Measurements from ENCODE around the gene RXRA.
A peak's percentile ranks its signal among the peaks of the same experiment; 100 is the strongest.

Gene RXRA

DNA sequence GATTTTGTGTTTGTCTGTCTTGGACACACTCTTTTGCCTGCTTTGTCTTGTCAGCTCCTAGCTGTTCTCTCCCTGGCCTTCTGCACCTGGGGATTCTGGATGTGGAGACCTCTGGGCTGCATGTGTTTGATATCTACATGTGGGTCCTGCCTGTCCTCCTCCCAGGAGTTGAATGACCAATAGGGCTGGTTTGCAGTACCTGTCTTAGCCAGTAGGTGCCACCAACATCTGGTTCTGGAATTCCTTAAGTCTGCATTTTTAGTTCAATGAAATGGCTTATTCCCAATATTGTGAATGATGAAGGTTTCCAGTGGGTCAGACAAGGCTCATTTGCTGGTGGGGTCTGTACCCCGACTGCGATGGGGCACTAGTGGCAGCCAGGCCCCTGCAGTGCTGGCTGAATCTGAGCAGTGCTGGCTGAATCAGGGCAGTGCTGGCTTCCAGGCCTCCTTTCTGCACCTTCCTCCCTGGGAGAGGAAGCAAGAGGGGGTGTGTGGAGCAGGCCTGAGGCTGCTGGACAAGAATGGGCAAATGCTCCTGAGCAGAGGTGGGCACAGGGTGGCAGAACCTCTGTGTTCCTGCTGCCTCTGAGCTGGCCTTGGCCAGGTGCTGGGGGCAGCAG is 73.3 kb downstream of the RXRA start:
- no peak for DNase-seq (ENCODE audit: low read depth, low spot score)

DNA sequence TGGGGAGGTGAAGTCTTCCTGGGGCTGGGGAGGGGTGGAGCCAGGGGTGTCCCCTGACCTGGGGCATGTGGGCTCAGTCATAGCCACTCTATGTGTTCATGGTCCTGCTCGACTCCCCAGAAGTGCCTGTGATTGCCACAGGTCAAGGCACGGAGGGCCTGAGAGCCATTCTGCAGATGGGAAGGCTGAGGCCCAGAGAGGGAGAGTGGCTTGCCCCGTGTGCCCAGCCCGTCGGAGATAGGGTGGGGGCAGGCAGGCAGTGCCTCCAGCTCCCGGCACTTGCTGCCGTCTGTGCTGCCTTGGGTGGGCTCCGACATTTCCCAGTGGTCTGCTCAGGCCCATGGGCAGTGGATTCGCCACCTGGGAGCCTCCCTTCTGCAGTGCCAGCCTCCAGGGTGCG is 74.0 kb downstream of the RXRA start:
- DNase-seq (ENCODE audit: low read depth, low spot score), result no peak

DNA sequence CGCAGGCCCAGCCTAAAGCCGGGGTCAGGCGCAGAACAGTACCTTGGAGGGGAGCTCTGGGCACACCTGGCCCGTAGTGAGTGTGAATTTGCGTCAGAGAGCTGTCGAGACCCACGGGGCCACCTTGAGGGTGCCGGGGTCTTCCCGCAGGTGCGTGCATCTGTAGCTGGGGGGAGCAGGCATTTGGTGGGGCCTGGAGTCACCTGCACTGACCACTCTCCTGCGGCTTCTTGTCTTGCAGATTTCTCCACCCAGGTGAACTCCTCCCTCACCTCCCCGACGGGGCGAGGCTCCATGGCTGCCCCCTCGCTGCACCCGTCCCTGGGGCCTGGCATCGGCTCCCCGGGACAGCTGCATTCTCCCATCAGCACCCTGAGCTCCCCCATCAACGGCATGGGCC is 75.1 kb downstream of the RXRA start:
- no peak for DNase-seq (ENCODE audit: low read depth, low spot score)

DNA sequence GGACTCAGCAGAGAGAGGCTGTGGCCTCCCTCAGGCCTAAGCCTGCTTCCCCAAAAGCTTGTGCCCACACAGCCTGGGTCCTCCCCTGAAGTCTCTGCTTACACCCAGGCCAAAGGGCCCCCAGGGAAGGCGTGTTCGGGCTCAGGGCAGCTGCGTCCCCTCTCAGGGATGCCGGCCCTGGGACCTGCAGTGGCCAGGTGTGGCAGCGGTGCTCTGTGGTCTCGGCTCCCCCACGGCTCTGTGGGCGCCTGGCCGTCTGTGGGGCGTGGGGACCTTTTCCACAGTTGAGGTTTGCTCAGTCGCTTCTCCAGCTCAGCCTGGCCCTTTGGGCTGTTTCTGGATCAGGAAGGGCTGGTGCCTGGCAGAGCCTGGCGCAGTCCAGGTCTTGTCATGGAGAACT is 75.9 kb downstream of the RXRA start:
- DNase-seq (ENCODE audit: low read depth, low spot score), result no peak

DNA sequence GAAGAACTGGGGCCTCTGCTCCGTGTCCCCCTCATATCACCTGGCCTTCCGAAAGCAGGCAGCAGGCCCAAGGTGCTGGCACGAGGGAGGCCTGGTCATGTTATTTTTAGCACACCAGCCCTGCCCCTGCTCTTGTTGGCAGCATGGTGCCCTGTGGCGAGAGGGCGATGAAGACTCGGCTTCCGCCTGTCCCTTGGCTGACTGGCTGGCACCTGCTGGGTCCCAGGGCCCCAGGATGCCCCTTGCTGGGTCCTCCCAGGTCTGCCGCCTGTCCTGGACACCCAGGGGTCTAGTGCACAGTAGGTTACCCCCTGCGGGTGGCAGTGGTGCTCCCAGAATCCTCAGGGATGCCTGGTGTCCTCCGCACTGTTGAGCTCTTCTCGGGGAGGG is 77.0 kb downstream of the RXRA start:
- no peak for DNase-seq (ENCODE audit: low read depth, low spot score)

DNA sequence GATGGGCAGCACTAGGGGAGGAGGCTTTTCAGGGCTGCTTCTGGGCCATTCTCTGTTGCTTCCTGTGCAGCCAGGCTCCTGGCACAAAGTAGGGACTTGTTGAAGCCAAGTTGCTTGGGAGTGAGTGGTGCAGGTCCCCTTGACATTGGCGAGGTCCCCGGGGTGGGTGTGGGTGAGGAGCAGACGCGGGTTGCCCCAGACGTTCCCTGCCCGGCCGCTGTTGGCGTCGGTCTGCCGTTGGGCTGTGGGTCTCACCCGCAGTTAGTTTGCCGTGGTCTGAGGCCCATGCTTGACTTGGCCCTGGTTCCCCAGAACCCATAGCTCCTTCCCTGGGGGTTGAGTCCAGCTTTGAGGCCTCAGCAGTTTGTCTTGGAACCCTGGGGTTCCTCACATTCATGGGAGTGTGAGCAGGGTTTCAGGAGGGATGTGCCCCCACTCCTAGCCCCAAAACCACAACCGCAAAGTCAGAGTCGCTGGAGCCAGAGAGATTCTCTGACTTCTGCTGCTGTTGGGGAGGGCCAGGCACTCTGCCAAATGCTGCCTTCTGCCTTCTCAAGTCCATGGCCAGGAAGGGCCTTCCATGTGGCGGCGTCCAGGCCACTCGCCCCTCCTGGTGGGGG is 77.5 kb downstream of the RXRA start:
- DNase-seq (ENCODE audit: low read depth, low spot score), result no peak

DNA sequence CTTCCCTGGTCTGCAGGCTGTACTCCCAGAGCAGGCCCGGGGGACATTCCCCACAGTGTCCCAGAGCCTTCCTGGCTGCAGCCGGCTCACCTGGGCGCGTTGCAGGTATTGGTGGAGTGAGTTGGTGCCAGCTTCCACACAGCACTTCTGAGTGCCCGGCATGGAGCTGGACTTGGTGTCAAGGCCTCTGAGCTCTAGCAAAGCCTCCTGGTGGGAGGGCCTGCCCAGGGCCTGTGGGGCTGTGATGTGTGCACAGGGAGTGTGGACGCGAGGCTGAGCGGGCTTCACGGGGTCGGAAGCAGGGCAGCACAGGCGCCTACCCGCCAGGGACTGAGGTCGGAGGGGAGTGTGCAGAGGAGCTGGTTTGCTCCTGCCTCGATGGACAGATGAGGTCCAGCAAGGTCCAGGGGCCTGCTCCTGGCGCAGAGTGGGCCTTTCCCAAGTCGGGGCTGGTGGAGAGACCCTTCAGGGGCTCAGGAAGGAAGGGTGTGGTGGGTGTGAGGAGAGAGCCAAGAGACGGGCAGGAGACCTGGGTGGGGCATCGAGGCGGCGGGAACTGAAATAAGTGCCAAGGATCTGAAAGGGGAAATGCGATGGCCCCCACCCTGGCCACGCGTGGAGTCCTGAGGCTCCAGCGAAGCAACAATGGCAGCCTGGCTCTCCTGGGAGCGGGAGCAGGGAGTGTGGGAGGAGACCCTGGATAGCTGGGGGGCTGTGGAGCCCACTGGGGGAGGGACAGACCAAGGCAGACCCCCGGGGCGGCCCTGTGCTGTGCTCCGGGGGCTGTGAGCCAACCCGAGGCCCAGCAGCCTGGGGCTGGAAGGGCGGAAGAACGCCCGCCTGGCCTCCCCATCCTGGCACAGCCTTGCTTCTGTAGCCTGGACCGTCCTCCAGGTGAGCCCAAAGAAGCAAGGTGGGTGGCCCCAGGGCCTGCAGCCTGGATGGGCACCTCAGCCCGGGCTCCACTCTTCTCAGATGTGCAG is 78.4 kb downstream of the RXRA start:
- no peak for DNase-seq (ENCODE audit: low read depth, low spot score)

DNA sequence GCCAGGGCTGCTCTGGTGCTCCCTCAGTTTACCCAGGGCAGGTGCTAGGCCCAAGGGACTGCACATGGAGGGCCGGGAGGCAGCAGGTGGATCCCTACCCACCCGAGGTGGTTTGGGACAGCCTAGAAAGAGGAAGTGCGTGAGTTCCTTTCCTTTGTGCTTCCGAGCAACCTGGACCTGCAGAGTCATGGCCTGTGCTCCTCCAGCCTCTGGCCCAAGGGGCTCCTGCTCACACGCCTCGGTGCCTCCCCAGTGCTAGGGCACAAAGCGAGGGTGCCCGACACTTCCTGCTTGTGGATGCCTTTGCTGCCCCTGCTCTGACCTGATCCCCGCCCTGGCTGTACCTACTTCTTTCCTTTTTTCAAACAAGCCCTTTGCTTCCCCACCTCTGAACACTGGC is 79.3 kb downstream of the RXRA start:
- DNase-seq (ENCODE audit: low read depth, low spot score), result no peak

DNA sequence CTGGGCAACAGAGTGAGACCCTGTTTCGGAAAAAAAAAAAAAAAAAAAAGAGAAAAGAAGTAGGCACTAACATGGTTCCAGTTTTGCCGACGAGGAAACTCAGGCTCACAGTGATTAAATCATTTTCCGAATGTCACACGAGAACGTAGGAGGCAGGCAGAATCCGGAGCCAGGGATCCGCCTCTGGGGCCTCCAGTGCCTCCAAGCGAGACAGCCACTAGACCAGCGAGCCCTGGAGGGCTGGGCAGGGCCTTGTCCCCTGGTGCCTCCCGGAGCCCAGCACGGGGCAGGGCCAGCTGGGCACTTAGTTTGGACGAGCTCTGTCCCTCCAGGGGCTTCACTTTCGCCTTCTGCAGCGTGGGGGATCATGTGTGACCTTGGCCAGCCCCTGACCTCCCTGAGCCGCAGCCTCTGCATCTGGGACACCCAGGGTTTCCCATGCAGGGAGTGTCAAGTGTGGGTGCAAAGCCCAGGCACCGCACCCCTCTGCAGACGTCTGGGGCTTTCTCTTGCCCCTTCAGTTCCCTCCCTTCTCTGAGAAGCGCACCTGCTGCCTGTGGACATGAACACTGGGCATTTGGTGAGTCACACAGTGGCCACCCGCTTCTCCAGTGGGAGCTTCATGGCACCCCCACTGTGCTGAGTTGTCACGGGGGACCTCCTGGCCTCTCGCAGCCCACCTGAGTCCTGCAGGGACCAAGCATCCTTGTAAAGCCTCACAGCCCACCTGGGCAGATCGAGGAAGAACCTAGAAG is 80.3 kb downstream of the RXRA start:
- DNase-seq (ENCODE audit: low read depth, low spot score), result no peak

DNA sequence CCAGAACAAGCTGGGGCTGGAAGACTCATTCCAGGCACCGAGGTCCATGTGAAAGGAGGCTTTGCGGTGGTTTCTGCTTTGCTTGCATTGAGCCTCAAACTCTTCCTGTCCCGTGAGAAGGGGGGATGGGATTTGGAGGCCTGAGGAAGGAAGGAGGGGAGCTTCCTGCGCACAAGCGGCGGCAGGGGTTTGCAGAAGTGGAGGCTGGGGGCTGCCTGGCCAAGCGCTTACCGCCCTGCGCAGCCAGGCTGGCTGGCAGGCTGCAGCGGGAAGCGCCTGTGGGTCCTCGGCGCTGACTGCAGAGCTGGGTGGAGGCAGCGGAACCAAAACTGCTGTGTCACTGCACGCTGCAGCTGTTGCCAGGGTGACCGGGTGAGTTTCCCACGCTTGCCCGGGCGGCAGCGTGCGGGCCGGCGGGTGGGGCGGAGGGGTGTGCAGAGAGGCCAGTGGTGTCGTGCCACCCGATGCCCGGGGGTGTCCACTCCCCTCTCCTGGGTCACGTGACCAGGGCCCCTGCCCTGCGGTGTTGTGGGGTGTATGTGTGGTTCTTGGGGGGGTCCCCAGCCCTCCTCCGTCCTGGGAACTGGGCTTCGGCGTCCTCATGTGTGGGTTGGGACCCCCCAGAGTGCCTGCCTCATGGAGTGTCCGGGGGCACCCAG is 81.0 kb downstream of the RXRA start:
- peak; percentile 57 for DNase-seq (ENCODE audit: low read depth, low spot score)

DNA sequence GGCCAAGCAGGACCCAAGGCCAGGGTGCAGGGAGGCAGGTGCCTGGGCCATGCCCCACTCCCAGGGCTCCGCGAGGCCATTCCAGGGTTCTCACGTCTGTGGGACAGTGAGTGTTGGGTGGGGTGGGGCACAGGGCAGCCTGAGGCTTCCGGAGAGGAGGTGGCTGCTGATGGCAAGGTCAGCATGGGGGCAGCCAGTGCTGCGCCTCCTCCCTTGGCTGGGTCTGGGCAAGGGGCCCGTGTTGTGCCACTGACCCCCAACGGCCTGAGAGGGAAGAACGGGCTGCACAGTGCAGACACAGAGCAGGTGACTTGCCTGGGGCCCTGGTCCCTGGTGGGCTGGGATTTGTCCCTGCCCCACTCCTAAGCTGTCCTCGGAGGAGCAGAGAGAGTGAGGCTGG is 82.1 kb downstream of the RXRA start:
- no peak for DNase-seq (ENCODE audit: low read depth, low spot score)

DNA sequence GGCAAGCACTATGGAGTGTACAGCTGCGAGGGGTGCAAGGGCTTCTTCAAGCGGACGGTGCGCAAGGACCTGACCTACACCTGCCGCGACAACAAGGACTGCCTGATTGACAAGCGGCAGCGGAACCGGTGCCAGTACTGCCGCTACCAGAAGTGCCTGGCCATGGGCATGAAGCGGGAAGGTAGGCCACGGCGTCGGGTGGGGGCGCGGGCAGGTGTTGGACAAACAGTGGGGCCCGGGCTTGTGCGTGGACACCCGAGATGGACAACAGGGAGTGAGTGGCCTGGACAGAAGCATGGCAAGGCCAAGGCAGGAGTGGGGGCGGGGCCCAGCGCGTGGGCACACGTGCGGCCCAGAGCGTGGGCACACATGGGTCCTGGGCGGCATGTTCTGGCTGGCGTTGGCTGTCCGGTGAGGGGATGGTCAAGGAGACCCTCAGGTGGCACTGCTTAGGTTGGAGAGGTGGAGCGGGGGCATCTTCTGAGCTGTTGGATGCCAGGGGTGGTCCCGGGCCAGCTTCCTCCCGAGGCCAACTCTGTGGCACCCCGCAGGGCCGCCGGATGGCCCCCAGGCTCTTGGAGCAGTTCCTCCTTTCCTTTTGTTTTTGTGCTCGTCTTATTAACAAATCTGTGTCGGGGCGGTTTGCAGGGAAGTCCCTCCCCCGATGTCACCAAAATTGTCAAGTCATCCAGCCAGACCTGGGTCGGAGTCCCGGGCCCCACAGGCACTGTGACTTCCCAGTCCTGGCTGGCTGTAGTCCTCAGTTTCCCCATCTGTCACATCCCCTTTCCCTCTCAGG is 82.9 kb downstream of the RXRA start:
- DNase-seq (ENCODE audit: low read depth, low spot score), result no peak

DNA sequence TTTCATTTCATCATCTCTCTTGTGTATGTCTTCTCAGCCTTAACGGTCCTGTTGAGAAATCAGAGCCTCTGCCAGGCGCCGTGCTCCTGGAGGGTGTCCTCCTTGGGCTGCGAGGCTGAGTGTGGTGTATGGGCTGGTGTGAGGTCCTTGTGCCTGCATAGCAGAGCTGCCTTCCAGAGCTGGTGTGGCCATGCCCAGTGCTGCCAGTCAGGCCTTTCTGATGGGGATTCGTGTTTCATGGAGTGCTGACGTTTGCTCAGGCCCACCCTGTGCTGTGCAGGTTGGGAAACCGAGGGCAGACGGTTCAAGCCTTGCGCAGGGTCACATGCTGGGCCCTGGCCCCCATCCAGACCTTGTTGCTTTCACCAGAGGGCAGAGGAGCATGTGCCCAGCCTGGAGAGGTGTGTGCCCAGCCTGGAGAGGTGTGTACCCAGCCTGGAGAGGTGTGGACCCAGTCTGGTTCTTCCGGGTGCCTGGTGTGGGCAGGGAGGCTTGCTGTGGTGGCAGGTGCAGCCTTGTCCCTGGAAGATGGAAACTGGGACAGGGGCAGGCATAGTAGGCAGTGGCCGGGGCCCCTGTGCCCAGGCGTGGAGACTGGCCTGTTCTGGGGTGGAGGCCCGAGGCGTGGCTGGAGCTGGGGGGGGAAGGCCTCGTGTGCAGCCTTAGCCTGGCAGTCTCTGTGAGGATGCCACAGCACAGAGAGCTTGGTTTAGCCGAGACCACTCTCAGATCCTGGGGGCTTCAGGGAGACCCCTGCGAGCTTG is 84.0 kb downstream of the RXRA start:
- no peak for DNase-seq (ENCODE audit: low read depth, low spot score)

DNA sequence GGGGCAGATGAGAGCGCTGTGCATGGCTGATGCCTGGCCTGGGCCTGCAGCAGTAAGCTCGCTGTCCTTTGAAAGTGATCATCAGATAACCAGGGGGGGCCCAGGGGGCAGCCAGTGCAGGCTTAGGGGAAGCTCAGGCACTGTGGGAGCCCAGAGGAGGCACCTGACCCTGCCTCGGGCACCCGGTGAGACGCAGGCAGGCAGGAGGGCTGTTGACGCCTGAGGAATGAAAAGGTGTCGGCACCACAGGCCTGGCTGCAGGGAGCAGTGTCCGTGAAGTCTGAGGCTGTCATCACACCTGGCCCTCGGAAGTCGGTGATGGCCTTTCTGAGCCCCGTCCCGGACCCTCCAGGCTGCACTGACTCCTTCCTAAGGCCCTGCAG is 84.6 kb downstream of the RXRA start:
- no peak for DNase-seq (ENCODE audit: low read depth, low spot score)

DNA sequence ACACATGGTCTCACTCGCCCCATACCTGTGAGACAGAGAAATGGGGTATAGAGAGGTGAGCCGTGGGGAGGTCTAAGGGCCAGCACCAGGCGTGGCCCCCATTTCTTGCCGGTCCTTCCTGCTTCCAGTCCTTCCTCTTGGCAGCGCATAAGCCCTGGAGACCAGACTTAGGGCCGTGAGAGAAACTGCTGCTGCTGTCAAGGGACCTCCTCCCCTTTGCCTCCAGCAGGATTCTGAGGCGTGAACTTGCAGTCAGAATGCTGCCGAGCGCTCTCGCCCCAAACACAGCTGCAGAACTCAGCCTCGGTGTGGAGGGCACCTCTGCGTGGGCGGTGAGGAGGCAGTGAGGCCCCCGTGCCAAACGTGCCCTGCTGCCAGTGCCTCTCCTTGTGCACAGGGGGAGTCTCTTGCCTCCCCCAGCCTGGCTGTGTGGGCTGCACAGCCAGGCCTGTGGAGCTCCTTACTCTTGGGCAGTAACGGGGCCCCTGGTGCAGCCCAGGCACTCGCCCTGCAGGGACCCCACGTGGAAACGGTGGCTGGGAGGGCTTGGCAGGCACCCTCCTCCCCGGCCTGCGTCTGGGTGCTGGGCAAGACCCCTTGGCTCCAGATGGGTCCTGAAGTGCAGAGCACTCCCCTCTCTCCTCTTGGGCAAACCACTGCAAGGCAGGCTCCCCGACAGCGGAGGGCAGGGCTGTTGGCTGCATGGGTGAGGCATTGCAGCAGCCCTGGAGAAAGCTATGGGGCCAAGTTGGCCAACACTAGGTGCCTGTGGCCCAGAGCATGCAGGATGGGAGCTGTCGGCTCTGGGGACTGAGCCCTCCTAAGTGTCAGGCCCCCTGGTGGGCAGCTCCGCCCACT is 85.4 kb downstream of the RXRA start:
- no peak for DNase-seq (ENCODE audit: low read depth, low spot score)

DNA sequence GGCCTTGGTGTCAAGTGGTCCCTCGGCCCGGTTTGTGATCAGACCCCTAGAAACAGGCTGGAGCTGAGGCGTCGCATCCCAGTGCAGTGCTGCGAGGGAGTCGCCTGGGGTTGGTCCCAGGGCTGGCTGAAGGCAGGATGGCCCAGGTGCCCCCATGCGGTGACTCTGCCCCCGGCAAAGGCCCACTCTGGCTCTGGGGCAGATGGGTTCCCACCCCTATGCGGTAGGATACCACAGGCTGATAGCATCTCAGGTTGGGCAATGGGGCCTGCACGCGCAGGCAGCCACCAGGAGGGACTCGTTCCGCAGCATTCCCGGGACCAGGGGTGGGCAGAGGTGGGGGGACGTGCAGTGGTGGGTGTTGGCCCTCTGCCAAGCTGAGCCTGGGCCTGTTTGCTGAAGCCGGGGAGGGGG is 86.0 kb downstream of the RXRA start:
- no peak for DNase-seq (ENCODE audit: low read depth, low spot score)

DNA sequence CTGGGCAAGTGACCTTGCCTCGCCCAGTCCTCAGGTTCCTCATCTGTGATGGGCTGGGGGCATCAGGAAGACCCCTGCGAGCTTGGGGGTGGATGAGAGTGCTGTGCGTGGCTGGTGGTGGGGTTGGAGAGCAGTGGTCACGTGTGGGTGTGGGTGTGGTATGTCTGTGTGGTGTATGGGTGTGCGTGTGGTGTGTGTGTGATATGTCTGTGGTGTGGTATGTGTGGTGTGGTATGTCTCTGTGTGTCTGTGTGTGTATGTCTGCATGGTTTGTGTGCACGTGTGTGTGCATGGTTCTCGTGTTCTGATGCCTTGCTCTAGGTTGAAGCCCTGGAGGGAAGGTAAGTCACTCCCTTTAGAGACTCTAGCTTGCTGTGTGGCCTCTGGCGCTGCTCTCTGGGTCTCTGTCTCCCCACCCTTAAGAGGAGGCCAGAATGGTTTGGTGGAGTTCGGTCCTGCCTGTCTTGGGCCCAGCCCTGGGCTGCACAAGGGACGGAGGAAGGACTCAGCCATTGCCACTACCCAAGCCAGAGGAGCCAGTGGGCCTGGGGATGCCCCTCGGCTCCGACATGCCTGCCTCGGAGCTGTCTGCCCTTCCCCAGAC is 87.0 kb downstream of the RXRA start:
- DNase-seq (ENCODE audit: low read depth, low spot score), result no peak

DNA sequence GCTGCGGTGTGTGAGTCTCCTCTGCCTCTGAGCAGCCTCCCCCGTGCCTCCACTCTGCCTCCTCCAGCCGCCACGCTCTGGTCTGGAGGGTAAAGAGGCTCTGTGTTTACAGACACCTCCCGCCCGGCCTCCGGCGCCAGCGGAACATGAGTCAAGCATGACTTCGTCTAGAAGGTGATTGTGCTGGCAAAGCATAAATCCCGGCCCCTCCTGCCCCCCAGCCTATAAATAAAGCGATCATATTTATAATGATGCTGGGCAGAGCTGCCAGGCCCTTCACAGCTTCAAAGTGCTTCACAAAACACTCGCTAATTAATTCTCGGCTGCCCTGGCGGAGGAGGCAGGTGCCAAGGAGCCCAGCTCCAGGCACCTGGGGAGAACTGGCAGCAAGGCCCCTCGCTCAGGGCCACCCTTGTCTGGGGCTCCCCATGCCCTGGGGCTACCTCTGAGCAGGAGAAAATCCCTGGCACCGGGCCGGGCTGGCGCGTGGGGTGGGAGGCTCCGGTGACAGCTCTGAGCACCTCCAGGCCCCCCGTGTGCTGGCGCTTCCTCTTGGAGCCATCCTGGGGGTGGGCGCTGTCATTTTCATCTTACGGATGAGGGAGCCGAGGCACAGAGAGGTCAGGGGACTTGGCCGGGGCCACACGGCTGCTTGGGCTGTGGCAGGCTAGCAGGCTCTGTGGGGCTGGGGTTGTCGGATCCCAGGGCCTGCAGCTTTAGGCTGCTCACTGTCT is 87.8 kb downstream of the RXRA start:
- DNase-seq (ENCODE audit: low read depth, low spot score), result no peak

Data from activated CD4-positive, CD25-positive, alpha-beta regulatory T cell treated with anti-CD3 and anti-CD28 coated beads, Interleukin-2, amount 50 U/mL, for 16 hours (primary cell).